Measurements from ENCODE around the gene BRD3.
A peak's percentile ranks its signal among the peaks of the same experiment; 100 is the strongest.

The BRD3 gene

GRCh38 chr9:134025606-134026541 lies 42.0 kb downstream of the BRD3 start:
- H3K27ac ChIP-seq (ENCODE audit: poor library complexity, severe bottlenecking), result peak overlapping the region; percentile 35
- ATAC-seq (ENCODE audit: low read depth) (peak; percentile 15), DNase-seq (ENCODE audit: low spot score) (peak; percentile 62)
- no peaks in the 10 kb centered on the region for H3K4me1 ChIP-seq (ENCODE audit: insufficient read depth, poor library complexity, severe bottlenecking)
- no peaks in the 10 kb centered on the region for H3K9me3 ChIP-seq (ENCODE audit: severe bottlenecking)
- H3K36me3 ChIP-seq (ENCODE audit: low read depth), result no peaks in the 10 kb centered on the region
- peak overlapping the region; percentile 48 for H3K4me3 ChIP-seq (ENCODE audit: severe bottlenecking)
- peak; percentile 41 for TF ChIP-seq CTCF (IDR thresholded peaks at IDR 0.05; ENCODE audit: poor library complexity, severe bottlenecking)
- no peaks in the 10 kb centered on the region for H3K27me3 ChIP-seq (ENCODE audit: insufficient read depth, poor library complexity, severe bottlenecking)

- Histone ChIP-seq H3K4me1 (ENCODE audit: insufficient read depth, poor library complexity, severe bottlenecking) (no peaks in the 10 kb centered on the region), H3K36me3 (ENCODE audit: low read depth) (no peaks in the 10 kb centered on the region), H3K9me3 (ENCODE audit: severe bottlenecking) (no peaks in the 10 kb centered on the region), H3K27me3 (ENCODE audit: insufficient read depth, poor library complexity, severe bottlenecking) (no peaks in the 10 kb centered on the region), H3K4me3 (ENCODE audit: severe bottlenecking) (peak within 1 kb of the TSS; percentile 48), H3K27ac (ENCODE audit: poor library complexity, severe bottlenecking) (peak within 1 kb of the TSS; percentile 35)
- TF ChIP-seq CTCF (IDR thresholded peaks at IDR 0.05; ENCODE audit: poor library complexity, severe bottlenecking), result no peak
- DNase-seq (ENCODE audit: low spot score) (peak; percentile 97), ATAC-seq (ENCODE audit: low read depth) (peak; percentile 83)
Observed at GRCh38 chr9:134024828-134025605, 42.8 kb downstream of the BRD3 start, which contains the start of gene BRD3OS. BRD3OS (plus strand) TSS chr9:134025481; CDS start chr9:134026748, 1,267 bp downstream.

GRCh38 chr9:134024214-134024792 lies 43.5 kb downstream of the BRD3 start:
- ATAC-seq (ENCODE audit: low read depth), result no peak
- TF ChIP-seq CTCF (IDR thresholded peaks at IDR 0.05; ENCODE audit: poor library complexity, severe bottlenecking), result no peak
- no peaks in the 10 kb centered on the region for H3K4me1 ChIP-seq (ENCODE audit: insufficient read depth, poor library complexity, severe bottlenecking)
- H3K27me3 ChIP-seq (ENCODE audit: insufficient read depth, poor library complexity, severe bottlenecking), result no peaks in the 10 kb centered on the region
- H3K4me3 ChIP-seq (ENCODE audit: severe bottlenecking), result peak overlapping the region; percentile 15
- no peak overlapping the region for H3K27ac ChIP-seq (ENCODE audit: poor library complexity, severe bottlenecking)
- no peak for DNase-seq (ENCODE audit: low spot score)
- no peaks in the 10 kb centered on the region for H3K36me3 ChIP-seq (ENCODE audit: low read depth)
- no peaks in the 10 kb centered on the region for H3K9me3 ChIP-seq (ENCODE audit: severe bottlenecking)

GRCh38 chr9:134014946-134015345 lies 52.9 kb downstream of the BRD3 start:
- H3K4me1 ChIP-seq (ENCODE audit: insufficient read depth, poor library complexity, severe bottlenecking), result no peaks in the 10 kb centered on the region
- DNase-seq (ENCODE audit: low spot score) (no peak), ATAC-seq (ENCODE audit: low read depth) (no peak)
- H3K27ac ChIP-seq (ENCODE audit: poor library complexity, severe bottlenecking), result no peak overlapping the region
- H3K4me3 ChIP-seq (ENCODE audit: severe bottlenecking), result no peak overlapping the region
- no peaks in the 10 kb centered on the region for H3K27me3 ChIP-seq (ENCODE audit: insufficient read depth, poor library complexity, severe bottlenecking)
- no peaks in the 10 kb centered on the region for H3K9me3 ChIP-seq (ENCODE audit: severe bottlenecking)
- H3K36me3 ChIP-seq (ENCODE audit: low read depth), result no peaks in the 10 kb centered on the region
- TF ChIP-seq CTCF (IDR thresholded peaks at IDR 0.05; ENCODE audit: poor library complexity, severe bottlenecking), result no peak
